Astrocyte (in vitro differentiated cells and primary cell): ENCODE results near the gene STAT3.

Experiments used
- CTCF ChIP-seq: IDR thresholded peaks from 2 replicates; pipeline ENCODE4 v1.5.1; 2011; ENCODE audit warnings: low read depth, mild to moderate bottlenecking, inconsistent platforms, low read length, moderate library complexity; ENCODE audit not compliant: insufficient read depth
- EZH2 ChIP-seq: IDR thresholded peaks from 2 replicates; pipeline ENCODE4 v1.6.1; 2012; ENCODE audit warnings: mild to moderate bottlenecking, low read length, inconsistent platforms; ENCODE audit not compliant: insufficient read depth

- TF ChIP-seq CTCF (no peak), EZH2 (no peak)
Observed at GRCh38 chr17:42338427-42338985, 49.7 kb downstream of the STAT3 start.
